ENCODE measurements around the gene NFKBIE. TPM values are rescaled to one million over a fixed set of nuclear protein-coding genes. Genes with fewer than 3 reads are reported as not detected.

NFKBIE gene
- total RNA-seq, 1 experiment from 2014 or later = 7.6 TPM

DNA sequence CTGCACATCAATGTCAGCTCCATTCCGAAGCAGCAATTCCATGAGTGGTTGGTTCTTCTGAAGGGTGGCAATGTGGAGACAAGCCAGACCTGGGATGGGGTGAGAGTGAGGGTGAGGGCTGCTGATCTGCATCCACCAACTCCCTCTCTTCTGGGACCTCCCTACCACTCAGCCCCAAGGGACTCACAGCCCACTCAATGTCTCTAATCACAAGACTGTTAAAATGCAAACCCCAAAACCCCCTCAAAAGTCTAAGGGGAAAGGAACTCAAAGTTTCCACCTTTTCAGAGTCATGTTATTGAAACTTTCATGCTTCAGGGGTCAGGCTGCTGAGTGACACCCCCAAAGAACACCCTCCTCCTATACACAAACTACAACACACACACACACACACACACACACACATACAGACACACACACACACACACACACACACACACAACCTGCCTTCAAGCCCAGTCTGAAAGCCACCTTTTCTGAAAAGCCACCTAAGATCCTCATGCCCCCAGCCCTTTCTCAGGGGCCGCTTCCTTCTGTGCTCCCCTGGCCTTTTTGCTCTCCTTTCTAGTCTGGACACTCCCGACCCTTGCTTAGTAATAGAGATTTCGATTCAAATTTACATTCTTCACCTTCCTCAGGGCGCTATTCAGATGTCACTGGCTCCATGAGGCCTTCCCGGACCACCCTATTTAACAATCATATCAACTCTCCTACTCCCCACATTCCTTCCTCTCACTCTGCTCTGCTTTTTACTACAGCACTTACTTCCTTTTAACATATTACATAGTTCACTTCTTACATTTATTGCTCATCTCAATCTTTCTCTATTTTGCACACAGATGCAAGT is 4.7 kb downstream of the NFKBIE start (continued):
- TF ChIP-seq RAD21 (IDR thresholded peaks at IDR 0.05; ENCODE audit: low read depth) = no peak
- no peak for TF ChIP-seq FOSL1 (IDR thresholded peaks at IDR 0.05; ENCODE audit: low read depth)
- no peak for TF ChIP-seq ELF1 (IDR thresholded peaks at IDR 0.05; ENCODE audit: borderline replicate concordance, low read depth)
- TF ChIP-seq, protein P1, sequence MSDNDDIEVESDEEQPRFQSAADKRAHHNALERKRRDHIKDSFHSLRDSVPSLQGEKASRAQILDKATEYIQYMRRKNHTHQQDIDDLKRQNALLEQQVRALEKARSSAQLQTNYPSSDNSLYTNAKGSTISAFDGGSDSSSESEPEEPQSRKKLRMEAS (IDR thresholded peaks at IDR 0.05) = no peak

DNA sequence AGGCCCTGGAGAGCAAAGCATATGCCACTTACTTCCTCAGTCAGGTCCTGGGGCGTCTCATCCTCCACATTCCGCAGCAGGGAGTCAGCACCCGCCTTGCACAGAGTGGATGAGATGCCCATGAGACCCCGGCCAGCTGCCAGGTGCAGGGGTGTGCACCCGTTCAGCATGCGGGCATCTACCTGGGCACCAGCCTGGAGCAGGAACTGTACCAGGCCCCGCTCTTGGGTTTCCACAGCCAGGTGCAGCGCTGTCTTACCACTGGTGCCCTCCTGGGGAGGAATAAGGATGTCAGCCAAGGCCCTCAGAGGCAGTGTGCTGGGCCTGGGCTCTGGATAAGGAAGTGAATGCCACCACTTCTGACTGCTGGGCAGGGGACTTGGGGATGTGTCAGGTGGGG is 5.3 kb downstream of the NFKBIE start:
- intact Hi-C loops (cut with micrococcal nuclease) = no loop called here
- no peak overlapping the region for H3K4me3 ChIP-seq (replicated peaks in 1 of 2; ENCODE audit: low read depth in 1 of 2, low read length in 2 of 2)
- RAD21 ChIA-PET (ENCODE audit: low non-redundant PET in 1 of 2, low total read pairs in 2 of 2, uncharacterized antibody in 2 of 2, unreplicated experiment in 2 of 2) = no interaction called here
- H3K4me1 ChIP-seq (ENCODE audit: control insufficient read depth in 1 of 2, insufficient read depth in 2 of 2, low read length in 2 of 2) = peaks cover 10 to 39% of the 10 kb centered on the region in 2 experiments
- H3K27me3 ChIP-seq (ENCODE audit: insufficient read depth, low read length) = no peaks in the 10 kb centered on the region
- ATAC-seq (no peak), DNase-seq (ENCODE audit: low read depth, low spot score) (no peak)
- H3K4me2 ChIP-seq (ENCODE audit: low read length) = no peak overlapping the region
- H3K9ac ChIP-seq (ENCODE audit: low read length) = no peak overlapping the region
- TF ChIP-seq JUND (IDR thresholded peaks at IDR 0.05) = no peak
- no peak for TF ChIP-seq CBX3 (IDR thresholded peaks at IDR 0.05; ENCODE audit: low read depth)
- TF ChIP-seq FOSL1 (IDR thresholded peaks at IDR 0.05; ENCODE audit: low read depth) = no peak
- no peak for TF ChIP-seq EGR1 (IDR thresholded peaks at IDR 0.05; ENCODE audit: low read depth)
- no peak for TF ChIP-seq ZNF274 (IDR thresholded peaks at IDR 0.05; ENCODE audit: low read depth, low read length)
- TF ChIP-seq SRF (IDR thresholded peaks at IDR 0.05; ENCODE audit: low read depth) = no peak
- no peak for TF ChIP-seq CEBPB (IDR thresholded peaks at IDR 0.05; ENCODE audit: low read depth)
- TF ChIP-seq, protein P2, sequence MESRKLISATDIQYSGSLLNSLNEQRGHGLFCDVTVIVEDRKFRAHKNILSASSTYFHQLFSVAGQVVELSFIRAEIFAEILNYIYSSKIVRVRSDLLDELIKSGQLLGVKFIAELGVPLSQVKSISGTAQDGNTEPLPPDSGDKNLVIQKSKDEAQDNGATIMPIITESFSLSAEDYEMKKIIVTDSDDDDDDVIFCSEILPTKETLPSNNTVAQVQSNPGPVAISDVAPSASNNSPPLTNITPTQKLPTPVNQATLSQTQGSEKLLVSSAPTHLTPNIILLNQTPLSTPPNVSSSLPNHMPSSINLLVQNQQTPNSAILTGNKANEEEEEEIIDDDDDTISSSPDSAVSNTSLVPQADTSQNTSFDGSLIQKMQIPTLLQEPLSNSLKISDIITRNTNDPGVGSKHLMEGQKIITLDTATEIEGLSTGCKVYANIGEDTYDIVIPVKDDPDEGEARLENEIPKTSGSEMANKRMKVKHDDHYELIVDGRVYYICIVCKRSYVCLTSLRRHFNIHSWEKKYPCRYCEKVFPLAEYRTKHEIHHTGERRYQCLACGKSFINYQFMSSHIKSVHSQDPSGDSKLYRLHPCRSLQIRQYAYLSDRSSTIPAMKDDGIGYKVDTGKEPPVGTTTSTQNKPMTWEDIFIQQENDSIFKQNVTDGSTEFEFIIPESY (IDR thresholded peaks at IDR 0.05; ENCODE audit: extremely low read depth, insufficient replicate concordance, low read length) = no peak
- no peak for TF ChIP-seq ZFX (IDR thresholded peaks at IDR 0.05)
- no peak for TF ChIP-seq SP1 (IDR thresholded peaks at IDR 0.05; ENCODE audit: low read depth)
- TF ChIP-seq RAD21 (IDR thresholded peaks at IDR 0.05; ENCODE audit: low read depth) = no peak
- TF ChIP-seq EZH2phosphoT487 (IDR thresholded peaks at IDR 0.05; ENCODE audit: borderline replicate concordance) = no peak
- TF ChIP-seq, protein P3, sequence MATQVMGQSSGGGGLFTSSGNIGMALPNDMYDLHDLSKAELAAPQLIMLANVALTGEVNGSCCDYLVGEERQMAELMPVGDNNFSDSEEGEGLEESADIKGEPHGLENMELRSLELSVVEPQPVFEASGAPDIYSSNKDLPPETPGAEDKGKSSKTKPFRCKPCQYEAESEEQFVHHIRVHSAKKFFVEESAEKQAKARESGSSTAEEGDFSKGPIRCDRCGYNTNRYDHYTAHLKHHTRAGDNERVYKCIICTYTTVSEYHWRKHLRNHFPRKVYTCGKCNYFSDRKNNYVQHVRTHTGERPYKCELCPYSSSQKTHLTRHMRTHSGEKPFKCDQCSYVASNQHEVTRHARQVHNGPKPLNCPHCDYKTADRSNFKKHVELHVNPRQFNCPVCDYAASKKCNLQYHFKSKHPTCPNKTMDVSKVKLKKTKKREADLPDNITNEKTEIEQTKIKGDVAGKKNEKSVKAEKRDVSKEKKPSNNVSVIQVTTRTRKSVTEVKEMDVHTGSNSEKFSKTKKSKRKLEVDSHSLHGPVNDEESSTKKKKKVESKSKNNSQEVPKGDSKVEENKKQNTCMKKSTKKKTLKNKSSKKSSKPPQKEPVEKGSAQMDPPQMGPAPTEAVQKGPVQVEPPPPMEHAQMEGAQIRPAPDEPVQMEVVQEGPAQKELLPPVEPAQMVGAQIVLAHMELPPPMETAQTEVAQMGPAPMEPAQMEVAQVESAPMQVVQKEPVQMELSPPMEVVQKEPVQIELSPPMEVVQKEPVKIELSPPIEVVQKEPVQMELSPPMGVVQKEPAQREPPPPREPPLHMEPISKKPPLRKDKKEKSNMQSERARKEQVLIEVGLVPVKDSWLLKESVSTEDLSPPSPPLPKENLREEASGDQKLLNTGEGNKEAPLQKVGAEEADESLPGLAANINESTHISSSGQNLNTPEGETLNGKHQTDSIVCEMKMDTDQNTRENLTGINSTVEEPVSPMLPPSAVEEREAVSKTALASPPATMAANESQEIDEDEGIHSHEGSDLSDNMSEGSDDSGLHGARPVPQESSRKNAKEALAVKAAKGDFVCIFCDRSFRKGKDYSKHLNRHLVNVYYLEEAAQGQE (IDR thresholded peaks at IDR 0.05; ENCODE audit: low read depth) = no peak
- TF ChIP-seq, protein P4, sequence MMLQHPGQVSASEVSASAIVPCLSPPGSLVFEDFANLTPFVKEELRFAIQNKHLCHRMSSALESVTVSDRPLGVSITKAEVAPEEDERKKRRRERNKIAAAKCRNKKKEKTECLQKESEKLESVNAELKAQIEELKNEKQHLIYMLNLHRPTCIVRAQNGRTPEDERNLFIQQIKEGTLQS (IDR thresholded peaks at IDR 0.05) = no peak
- peaks cover 7% of the 10 kb centered on the region; the same call in 1 of the 2 replicates for H4K20me1 ChIP-seq (ENCODE audit: insufficient read depth)
- POLR2A ChIA-PET = no interaction called here
- H3K27ac ChIP-seq (ENCODE audit: low read depth, low read length) = no peak overlapping the region
- peaks cover 36% of the 10 kb centered on the region for H3K79me2 ChIP-seq (ENCODE audit: insufficient read depth, low read length)
- no peaks in the 10 kb centered on the region for H3K9me3 ChIP-seq (ENCODE audit: control insufficient read depth in 1 of 2, insufficient read depth in 1 of 2, low read depth in 1 of 2, low read length in 2 of 2)
- peaks cover 4 to 10% of the 10 kb centered on the region in 2 experiments; a peak in 2 of 4 replicates for H3K36me3 ChIP-seq (ENCODE audit: control insufficient read depth in 1 of 2, insufficient read depth in 2 of 2, low read length in 2 of 2)
- CTCF ChIA-PET = no interaction called here
- BruUV-seq (replicated peaks) = no TSS peak
- H2AFZ ChIP-seq (ENCODE audit: low read depth, low read length, poor library complexity, severe bottlenecking) = no peak overlapping the region
- no peaks in the 10 kb centered on the region for H3K9me2 ChIP-seq (ENCODE audit: insufficient read depth)

All from HCT116 (cell line).